ENCODE data around the gene EHMT1.

Gene EHMT1

GRCh38 chr9:137647096-137647714 is 28.4 kb downstream of the EHMT1 start:
- H3K4me1 ChIP-seq (ENCODE audit: low read depth, poor library complexity, severe bottlenecking): no peaks in the 10 kb centered on the region
- H3K4me2 ChIP-seq: no peak overlapping the region
- H2AFZ ChIP-seq (ENCODE audit: low read depth): no peak overlapping the region
- no peaks in the 10 kb centered on the region for H3K27me3 ChIP-seq (ENCODE audit: insufficient read depth, low read depth)
- no peak overlapping the region for H3K4me3 ChIP-seq (IDR thresholded peaks at IDR 0.05; ENCODE audit: insufficient read depth, low read depth, low read length)
- no peak overlapping the region for H3K9ac ChIP-seq
- H4K20me1 ChIP-seq (ENCODE audit: insufficient read depth): no peaks in the 10 kb centered on the region
- H3K36me3 ChIP-seq (ENCODE audit: insufficient read depth): no peaks in the 10 kb centered on the region
- H3K27ac ChIP-seq: no peak overlapping the region
- no peak for TF ChIP-seq CTCF (conservative IDR thresholded peaks at IDR 0.05; ENCODE audit: low read depth, low read length)
- H3K79me2 ChIP-seq (ENCODE audit: insufficient read depth, low read depth): peaks cover 47% of the 10 kb centered on the region; the same call in 1 of the 2 replicates

- Histone ChIP-seq H3K4me2 (no peak overlapping the region), H3K27ac (no peak overlapping the region), H2AFZ (ENCODE audit: low read depth) (no peak overlapping the region), H3K4me3 (IDR thresholded peaks at IDR 0.05; ENCODE audit: insufficient read depth, low read depth, low read length) (no peak overlapping the region), H3K79me2 (ENCODE audit: insufficient read depth, low read depth) (peaks cover 39% of the 10 kb centered on the region; the same call in 1 of the 2 replicates), H3K9ac (no peak overlapping the region), H3K36me3 (ENCODE audit: insufficient read depth) (no peaks in the 10 kb centered on the region), H3K27me3 (ENCODE audit: insufficient read depth, low read depth) (no peaks in the 10 kb centered on the region), H4K20me1 (ENCODE audit: insufficient read depth) (no peaks in the 10 kb centered on the region), H3K4me1 (ENCODE audit: low read depth, poor library complexity, severe bottlenecking) (no peaks in the 10 kb centered on the region)
- no peak for TF ChIP-seq CTCF (conservative IDR thresholded peaks at IDR 0.05; ENCODE audit: low read depth, low read length)
These were observed 29.6 kb downstream of the EHMT1 start for GRCh38 chr9:137648396-137648795.

GRCh38 chr9:137649553-137649952 is 30.7 kb downstream of the EHMT1 start:
- Histone ChIP-seq H4K20me1 (ENCODE audit: insufficient read depth) (no peaks in the 10 kb centered on the region), H3K36me3 (ENCODE audit: insufficient read depth) (no peaks in the 10 kb centered on the region), H2AFZ (ENCODE audit: low read depth) (no peak overlapping the region), H3K27me3 (ENCODE audit: insufficient read depth, low read depth) (no peaks in the 10 kb centered on the region), H3K79me2 (ENCODE audit: insufficient read depth, low read depth) (peaks cover 33% of the 10 kb centered on the region; the same call in 1 of the 2 replicates), H3K4me3 (IDR thresholded peaks at IDR 0.05; ENCODE audit: insufficient read depth, low read depth, low read length) (no peak overlapping the region), H3K4me2 (no peak overlapping the region), H3K4me1 (ENCODE audit: low read depth, poor library complexity, severe bottlenecking) (no peaks in the 10 kb centered on the region), H3K27ac (no peak overlapping the region), H3K9ac (no peak overlapping the region)
- no peak for TF ChIP-seq CTCF (conservative IDR thresholded peaks at IDR 0.05; ENCODE audit: low read depth, low read length)

GRCh38 chr9:137650259-137650658 is 31.5 kb downstream of the EHMT1 start:
- Histone ChIP-seq H3K27me3 (ENCODE audit: insufficient read depth, low read depth) (no peaks in the 10 kb centered on the region), H2AFZ (ENCODE audit: low read depth) (no peak overlapping the region), H3K4me3 (IDR thresholded peaks at IDR 0.05; ENCODE audit: insufficient read depth, low read depth, low read length) (no peak overlapping the region), H3K9ac (no peak overlapping the region), H3K36me3 (ENCODE audit: insufficient read depth) (no peaks in the 10 kb centered on the region), H3K27ac (no peak overlapping the region), H3K79me2 (ENCODE audit: insufficient read depth, low read depth) (peaks cover 33% of the 10 kb centered on the region; the same call in 1 of the 2 replicates), H3K4me2 (no peak overlapping the region), H4K20me1 (ENCODE audit: insufficient read depth) (no peaks in the 10 kb centered on the region), H3K4me1 (ENCODE audit: low read depth, poor library complexity, severe bottlenecking) (no peaks in the 10 kb centered on the region)
- no peak for TF ChIP-seq CTCF (conservative IDR thresholded peaks at IDR 0.05; ENCODE audit: low read depth, low read length)

All from KMS-11 (cell line).